HCT116 (cell line): ENCODE results near the gene SLC44A1. TPM values are rescaled to one million over a fixed set of nuclear protein-coding genes. Genes with fewer than 3 reads are reported as not detected.

Experiments
- ATAC-seq: fragments of 200-7000 bp; cut with Tn5 transposase; 2 replicates; pipeline ENCODE4 v1.9.1; 2020; ENCODE audit warnings: mild to moderate bottlenecking, moderate library complexity
- BruUV-seq: library from RNA; stranded (reverse); fragments of 400-500 nt; replicated peaks from 2 replicates; lab custom pipeline; 2021; lab: Mats Ljungman, UMichigan
- CTCF ChIA-PET: fragments of 300-600 bp; sonication (Branson Sonifier 250); formaldehyde crosslinking; loops from one replicate; lab custom pipeline; 2021; ENCODE audit warnings: antibody characterized with exemption; lab: Charles Lee
- POLR2A ChIA-PET: fragments of 300-600, 350-600 bp; sonication (Branson Sonifier 250); formaldehyde crosslinking; loops from one replicate; lab custom pipeline; 2021; ENCODE audit warnings: antibody characterized with exemption; lab: Charles Lee
- RAD21 ChIA-PET, 2 experiments: fragments of 300-600 bp; sonication (Branson Sonifier 250); formaldehyde crosslinking; loops; one replicate each; lab custom pipeline; 2023; ENCODE audit warnings: low total read pairs in 2 of 2; ENCODE audit not compliant: uncharacterized antibody in 2 of 2, unreplicated experiment in 2 of 2, low non-redundant PET in 1 of 2; lab: Charles Lee
- DNase-seq: peaks from one replicate; pipeline ENCODE4 v3.0.0-alpha.2; 2010; ENCODE audit warnings: low read depth, low spot score
- H2AFZ ChIP-seq: fragments of 200-600 bp; shearing (Covaris generic), sonication (generic); 2 replicates; pipeline ENCODE4 v1.6.1; 2017; ENCODE audit warnings: low read depth, mixed run types, mixed read lengths, antibody characterized with exemption, low read length; ENCODE audit not compliant: poor library complexity, severe bottlenecking
- H3K27ac ChIP-seq: 2 replicates; pipeline ENCODE4 v1.5.1; 2012; ENCODE audit warnings: low read depth, low read length
- H3K27me3 ChIP-seq: fragments of 200-600 bp; sonication (generic); 2 replicates; pipeline ENCODE4 v1.6.1; 2016; ENCODE audit warnings: mixed run types, low read length, mixed read lengths; ENCODE audit not compliant: insufficient read depth
- H3K36me3 ChIP-seq, 2 experiments: fragments of 200-500 bp in 1 of 2; fragments of 200-600 bp in 1 of 2; sonication (Bioruptor generic) in 1 of 2; sonication (generic) in 1 of 2; 2 replicates each; pipeline versions ENCODE4 v1.5.1 to v1.6.1; 2014 to 2016; ENCODE audit warnings: low read length in 2 of 2, inconsistent platforms in 1 of 2, mixed read lengths in 1 of 2, mixed run types in 1 of 2; ENCODE audit not compliant: insufficient read depth in 2 of 2, control insufficient read depth in 1 of 2
- H3K4me1 ChIP-seq, 2 experiments: fragments of 200-600 bp in 1 of 2; sonication (generic) in 1 of 2; 2 replicates each; pipeline versions ENCODE4 v1.5.1 to v1.6.1; 2012 to 2017; ENCODE audit warnings: low read length in 2 of 2, inconsistent platforms in 1 of 2, mild to moderate bottlenecking in 1 of 2, mixed read lengths in 1 of 2, mixed run types in 1 of 2, moderate library complexity in 1 of 2; ENCODE audit not compliant: insufficient read depth in 2 of 2, control insufficient read depth in 1 of 2
- H3K4me2 ChIP-seq: fragments of 200-600 bp; sonication (generic); 2 replicates; pipeline ENCODE4 v1.6.1; 2017; ENCODE audit warnings: mixed run types, low read length, mixed read lengths
- H3K4me3 ChIP-seq, 2 experiments: fragments of 200-600 bp in 1 of 2; sonication (generic) in 1 of 2; replicated peaks in 1 of 2; 2 replicates each; pipeline ENCODE4 v1.5.1; 2011 to 2016; ENCODE audit warnings: low read length in 2 of 2, control low read depth in 1 of 2, low read depth in 1 of 2, mild to moderate bottlenecking in 1 of 2, mixed read lengths in 1 of 2, mixed run types in 1 of 2
- H3K79me2 ChIP-seq: fragments of 200-600 bp; sonication (generic); 2 replicates; pipeline ENCODE4 v1.6.1; 2017; ENCODE audit warnings: mild to moderate bottlenecking, mixed run types, low read length, moderate library complexity, mixed read lengths; ENCODE audit not compliant: insufficient read depth
- H3K9ac ChIP-seq: fragments of 200-600 bp; sonication (generic); 2 replicates; pipeline ENCODE4 v1.6.1; 2016; ENCODE audit warnings: low read length, mixed read lengths
- H3K9me2 ChIP-seq: fragments of 200-600 bp; sonication (generic), shearing (Covaris generic); 2 replicates; pipeline ENCODE4 v1.6.1; 2017; ENCODE audit warnings: mixed run types, mild to moderate bottlenecking, moderate library complexity; ENCODE audit not compliant: insufficient read depth
- H3K9me3 ChIP-seq, 2 experiments: fragments of 200-500 bp in 1 of 2; fragments of 200-600 bp in 1 of 2; sonication (Bioruptor generic) in 1 of 2; sonication (generic) in 1 of 2; 2 replicates each; pipeline ENCODE4 v1.6.1; 2014 to 2017; ENCODE audit warnings: low read length in 2 of 2, mixed read lengths in 2 of 2, inconsistent platforms in 1 of 2, low read depth in 1 of 2, mild to moderate bottlenecking in 1 of 2, mixed run types in 1 of 2, moderate library complexity in 1 of 2; ENCODE audit not compliant: control insufficient read depth in 1 of 2, insufficient read depth in 1 of 2
- H4K20me1 ChIP-seq: fragments of 200-600 bp; sonication (generic), shearing (Covaris generic); 2 replicates; pipeline ENCODE4 v1.6.1; 2017; ENCODE audit warnings: mixed run types, mild to moderate bottlenecking, moderate library complexity; ENCODE audit not compliant: insufficient read depth
- CBX3 ChIP-seq: IDR thresholded peaks from 2 replicates; pipeline ENCODE4 v1.6.1; 2012; ENCODE audit warnings: low read depth
- EGR1 ChIP-seq: IDR thresholded peaks from 2 replicates; pipeline ENCODE4 v1.6.1; 2012; ENCODE audit warnings: low read depth
- EZH2 ChIP-seq: fragments of 200-600 bp; sonication (generic); IDR thresholded peaks from 2 replicates; pipeline ENCODE4 v1.6.1; 2017; ENCODE audit warnings: antibody characterized with exemption, mixed run types
- FOSL1 ChIP-seq: IDR thresholded peaks from 2 replicates; pipeline ENCODE4 v1.6.1; 2012; ENCODE audit warnings: low read depth
- JUND ChIP-seq: IDR thresholded peaks from 2 replicates; pipeline ENCODE4 v1.6.1; 2012
- POLR2A ChIP-seq: IDR thresholded peaks from 2 replicates; pipeline ENCODE4 v1.7.0; 2011; ENCODE audit warnings: borderline replicate concordance; ENCODE audit not compliant: insufficient read depth, insufficient read length; ENCODE audit errors: extremely low read depth
- POLR2AphosphoS5 ChIP-seq: IDR thresholded peaks from 2 replicates; pipeline ENCODE4 v1.6.1; 2011; ENCODE audit warnings: mild to moderate bottlenecking, low read depth, low read length, moderate library complexity
- SP1 ChIP-seq: IDR thresholded peaks from 2 replicates; pipeline ENCODE4 v1.6.1; 2012; ENCODE audit warnings: low read depth
- TCF7L2 ChIP-seq: IDR thresholded peaks from 2 replicates; pipeline ENCODE4 v1.7.0; 2011; ENCODE audit warnings: borderline replicate concordance, inconsistent platforms; ENCODE audit not compliant: insufficient read depth, insufficient read length; ENCODE audit errors: extremely low read depth
- ZNF274 ChIP-seq: fragments of 200-500 bp; sonication (Bioruptor generic); IDR thresholded peaks from 2 replicates; pipeline ENCODE4 v1.6.1; 2014; ENCODE audit warnings: mild to moderate bottlenecking, low read depth, low read length, inconsistent platforms
- intact Hi-C: fragments of 100-400 bp; cut with micrococcal nuclease; formaldehyde crosslinking; loops from 2 replicates; pipeline ENCODE4 v1.10.0; 2022
- total RNA-seq: library from RNA; stranded (reverse); gene quantifications from one replicate; pipeline ENCODE4 v1.2.1, GENCODE V29; 2021; ENCODE audit not compliant: unreplicated experiment
- TF ChIP-seq, protein P1 (sequence below): IDR thresholded peaks from 2 replicates; pipeline ENCODE4 v1.6.1; 2012; ENCODE audit warnings: low read depth
- TF ChIP-seq, protein P2 (sequence below): IDR thresholded peaks from 2 replicates; pipeline ENCODE4 v1.6.1; 2011; ENCODE audit warnings: mild to moderate bottlenecking, low read length, moderate library complexity; ENCODE audit not compliant: insufficient replicate concordance; ENCODE audit errors: extremely low read depth

SLC44A1 gene
- total RNA-seq, 1 experiment from 2014 or later: 44.1 TPM

DNA sequence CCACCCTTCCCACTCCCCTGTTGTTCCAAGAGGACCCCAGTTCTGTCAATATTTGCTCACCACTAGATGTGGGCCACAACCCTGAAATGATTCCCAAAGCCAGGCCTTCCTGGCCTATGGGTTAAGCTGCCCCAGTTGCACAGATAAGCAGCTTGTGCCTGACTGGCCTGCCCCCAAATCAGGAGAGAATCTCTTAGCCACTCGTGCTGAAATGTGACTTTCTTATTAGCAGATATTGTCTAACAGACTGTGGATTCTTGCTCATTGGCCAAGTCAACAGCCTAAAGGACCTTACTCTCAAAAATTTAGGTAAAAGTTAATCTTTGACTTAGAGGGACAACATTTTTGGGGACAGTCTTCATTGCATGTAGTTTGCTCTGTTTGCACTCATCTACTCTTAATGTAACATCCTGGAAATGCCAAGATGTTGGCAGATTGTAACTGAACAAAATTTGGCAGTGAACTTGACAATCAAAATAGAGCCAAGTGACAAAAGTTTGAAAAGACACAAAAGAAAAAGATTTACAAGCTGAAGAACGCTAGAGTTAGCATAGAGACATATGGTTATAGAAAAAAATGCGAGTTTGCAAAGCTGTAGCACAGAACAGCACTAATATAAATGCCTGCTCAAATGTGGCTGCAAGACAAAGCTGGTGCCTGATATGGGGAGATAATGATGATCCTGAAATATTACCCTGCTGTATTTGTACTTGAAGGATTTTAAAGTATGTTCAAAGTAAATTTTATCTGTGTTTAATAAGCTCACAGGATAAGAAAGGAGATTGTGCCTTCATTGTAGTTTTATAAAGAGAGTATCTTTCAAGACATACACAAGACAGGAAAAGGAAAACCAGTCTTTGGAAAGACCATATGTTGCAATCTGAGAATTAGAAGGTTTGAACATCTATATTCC, 174.4 kb downstream of the SLC44A1 start:
- no peaks in the 10 kb centered on the region for H3K9me2 ChIP-seq
- ChIA-PET CTCF (interaction anchor here (0.7 kb wide), 1 partner anchor 556 kb away, joined by 3 read pairs; no protein-coding TSS in a partner anchor), RAD21 (no interaction called here), POLR2A (interaction anchor here (0.8 kb wide), 1 partner anchor 1278 kb away, joined by 4 read pairs; no protein-coding TSS in a partner anchor)
- no peaks in the 10 kb centered on the region for H4K20me1 ChIP-seq
- H3K9me3 ChIP-seq: no peaks in the 10 kb centered on the region
- ATAC-seq: no peak
- H3K4me1 ChIP-seq: no peaks in the 10 kb centered on the region
- no peak for DNase-seq
- no peaks in the 10 kb centered on the region for H3K36me3 ChIP-seq
- TF ChIP-seq EZH2: no peak
- TF ChIP-seq TCF7L2: no peak
- no peak for TF ChIP-seq ZNF274
- no peak for TF ChIP-seq POLR2A
- TF ChIP-seq, protein P1, sequence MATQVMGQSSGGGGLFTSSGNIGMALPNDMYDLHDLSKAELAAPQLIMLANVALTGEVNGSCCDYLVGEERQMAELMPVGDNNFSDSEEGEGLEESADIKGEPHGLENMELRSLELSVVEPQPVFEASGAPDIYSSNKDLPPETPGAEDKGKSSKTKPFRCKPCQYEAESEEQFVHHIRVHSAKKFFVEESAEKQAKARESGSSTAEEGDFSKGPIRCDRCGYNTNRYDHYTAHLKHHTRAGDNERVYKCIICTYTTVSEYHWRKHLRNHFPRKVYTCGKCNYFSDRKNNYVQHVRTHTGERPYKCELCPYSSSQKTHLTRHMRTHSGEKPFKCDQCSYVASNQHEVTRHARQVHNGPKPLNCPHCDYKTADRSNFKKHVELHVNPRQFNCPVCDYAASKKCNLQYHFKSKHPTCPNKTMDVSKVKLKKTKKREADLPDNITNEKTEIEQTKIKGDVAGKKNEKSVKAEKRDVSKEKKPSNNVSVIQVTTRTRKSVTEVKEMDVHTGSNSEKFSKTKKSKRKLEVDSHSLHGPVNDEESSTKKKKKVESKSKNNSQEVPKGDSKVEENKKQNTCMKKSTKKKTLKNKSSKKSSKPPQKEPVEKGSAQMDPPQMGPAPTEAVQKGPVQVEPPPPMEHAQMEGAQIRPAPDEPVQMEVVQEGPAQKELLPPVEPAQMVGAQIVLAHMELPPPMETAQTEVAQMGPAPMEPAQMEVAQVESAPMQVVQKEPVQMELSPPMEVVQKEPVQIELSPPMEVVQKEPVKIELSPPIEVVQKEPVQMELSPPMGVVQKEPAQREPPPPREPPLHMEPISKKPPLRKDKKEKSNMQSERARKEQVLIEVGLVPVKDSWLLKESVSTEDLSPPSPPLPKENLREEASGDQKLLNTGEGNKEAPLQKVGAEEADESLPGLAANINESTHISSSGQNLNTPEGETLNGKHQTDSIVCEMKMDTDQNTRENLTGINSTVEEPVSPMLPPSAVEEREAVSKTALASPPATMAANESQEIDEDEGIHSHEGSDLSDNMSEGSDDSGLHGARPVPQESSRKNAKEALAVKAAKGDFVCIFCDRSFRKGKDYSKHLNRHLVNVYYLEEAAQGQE: no peak
- TF ChIP-seq FOSL1: no peak
- TF ChIP-seq CBX3: no peak
- TF ChIP-seq JUND: no peak
- TF ChIP-seq, protein P2, sequence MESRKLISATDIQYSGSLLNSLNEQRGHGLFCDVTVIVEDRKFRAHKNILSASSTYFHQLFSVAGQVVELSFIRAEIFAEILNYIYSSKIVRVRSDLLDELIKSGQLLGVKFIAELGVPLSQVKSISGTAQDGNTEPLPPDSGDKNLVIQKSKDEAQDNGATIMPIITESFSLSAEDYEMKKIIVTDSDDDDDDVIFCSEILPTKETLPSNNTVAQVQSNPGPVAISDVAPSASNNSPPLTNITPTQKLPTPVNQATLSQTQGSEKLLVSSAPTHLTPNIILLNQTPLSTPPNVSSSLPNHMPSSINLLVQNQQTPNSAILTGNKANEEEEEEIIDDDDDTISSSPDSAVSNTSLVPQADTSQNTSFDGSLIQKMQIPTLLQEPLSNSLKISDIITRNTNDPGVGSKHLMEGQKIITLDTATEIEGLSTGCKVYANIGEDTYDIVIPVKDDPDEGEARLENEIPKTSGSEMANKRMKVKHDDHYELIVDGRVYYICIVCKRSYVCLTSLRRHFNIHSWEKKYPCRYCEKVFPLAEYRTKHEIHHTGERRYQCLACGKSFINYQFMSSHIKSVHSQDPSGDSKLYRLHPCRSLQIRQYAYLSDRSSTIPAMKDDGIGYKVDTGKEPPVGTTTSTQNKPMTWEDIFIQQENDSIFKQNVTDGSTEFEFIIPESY: no peak
- no peak for TF ChIP-seq SP1
- TF ChIP-seq POLR2AphosphoS5: no peak
- no peak for TF ChIP-seq EGR1
- no peaks in the 10 kb centered on the region for H3K27me3 ChIP-seq
- intact Hi-C loops: loop anchor here (10.0 kb wide), 1 partner anchor 444 kb away; no protein-coding TSS in a partner anchor
- no peak overlapping the region for H3K4me3 ChIP-seq
- H3K79me2 ChIP-seq: no peaks in the 10 kb centered on the region
- H3K9ac ChIP-seq: no peak overlapping the region
- no peak overlapping the region for H2AFZ ChIP-seq
- BruUV-seq: no TSS peak
- no peak overlapping the region for H3K4me2 ChIP-seq
- H3K27ac ChIP-seq: no peak overlapping the region
